ENCODE data around the gene TFPI. TPM values are rescaled to one million over a fixed set of nuclear protein-coding genes. Genes with fewer than 3 reads are reported as not detected.

TFPI gene
- total and polyA plus RNA-seq, 12 donors = 12.6 to 51.0 (median 21.0) TPM

GRCh38 chr2:187590175-187590574 is 35.9 kb upstream of the TFPI start:
- H3K4me1 ChIP-seq = no peaks in the 10 kb centered on the region
- no peaks in the 10 kb centered on the region for H3K27me3 ChIP-seq
- intact Hi-C loops (cut with DNase I) = loop anchor here in 1 of 10 donors (10.0 kb wide), 1 partner anchor 915 kb away; no protein-coding TSS in a partner anchor
- ATAC-seq (no peak), DNase-seq (no peak)
- TF ChIP-seq CTCF (IDR thresholded peaks at IDR 0.05) = no peak
- H3K36me3 ChIP-seq = no peaks in the 10 kb centered on the region
- H3K9me3 ChIP-seq = no peaks in the 10 kb centered on the region
- H3K4me3 ChIP-seq = no peak overlapping the region
- WGBS, 2 donors = 97 to 100% methylated on average over 1 of the region's 1 CpG
- no peak overlapping the region for H3K27ac ChIP-seq

DNA sequence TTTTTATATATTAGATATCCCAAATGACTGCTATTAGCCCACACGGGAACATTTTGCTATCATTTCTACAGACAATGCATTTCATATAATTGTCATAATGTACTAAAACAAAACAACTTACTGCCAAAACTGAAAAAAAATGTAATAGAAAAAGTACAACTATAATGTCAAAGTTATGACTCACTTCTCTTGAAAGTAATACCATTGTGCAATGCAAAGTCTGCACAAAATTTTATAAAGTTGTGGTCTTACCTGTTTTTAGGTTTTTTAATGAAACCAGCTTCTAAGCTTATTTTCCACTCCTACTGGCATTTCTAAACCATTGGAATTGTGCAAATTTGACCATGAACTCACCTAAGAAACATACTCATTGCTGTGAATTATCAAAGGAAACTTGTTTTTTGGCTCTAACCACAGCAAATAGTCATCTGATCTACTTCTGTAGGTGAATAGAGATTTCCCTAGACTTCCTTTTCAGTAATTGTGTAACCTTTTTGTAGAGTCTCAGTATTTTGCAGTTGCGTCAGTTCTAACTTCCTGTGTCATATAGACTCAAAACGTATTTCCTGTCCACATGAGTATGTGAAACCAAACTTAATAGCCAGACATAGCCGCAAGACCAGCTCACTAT is 31.9 kb upstream of the TFPI start:
- H3K36me3 ChIP-seq = no peaks in the 10 kb centered on the region
- intact Hi-C loops (cut with DNase I) = loop anchor here in 6 of 10 donors (5.0 to 10.0 kb wide), 5 partner anchors 259 to 929 kb away; no protein-coding TSS in a partner anchor
- no peaks in the 10 kb centered on the region for H3K27me3 ChIP-seq
- ATAC-seq (no peak), DNase-seq (no peak)
- H3K9me3 ChIP-seq = no peaks in the 10 kb centered on the region
- H3K4me3 ChIP-seq = no peak overlapping the region
- 71 to 79% methylated on average over 4 of the region's 4 CpGs for WGBS, 2 donors
- peaks cover 0 to 7% (median 1%) of the 10 kb centered on the region in 9 donors for H3K4me1 ChIP-seq
- H3K27ac ChIP-seq = no peak overlapping the region
- TF ChIP-seq CTCF (IDR thresholded peaks at IDR 0.05) = no peak

DNA sequence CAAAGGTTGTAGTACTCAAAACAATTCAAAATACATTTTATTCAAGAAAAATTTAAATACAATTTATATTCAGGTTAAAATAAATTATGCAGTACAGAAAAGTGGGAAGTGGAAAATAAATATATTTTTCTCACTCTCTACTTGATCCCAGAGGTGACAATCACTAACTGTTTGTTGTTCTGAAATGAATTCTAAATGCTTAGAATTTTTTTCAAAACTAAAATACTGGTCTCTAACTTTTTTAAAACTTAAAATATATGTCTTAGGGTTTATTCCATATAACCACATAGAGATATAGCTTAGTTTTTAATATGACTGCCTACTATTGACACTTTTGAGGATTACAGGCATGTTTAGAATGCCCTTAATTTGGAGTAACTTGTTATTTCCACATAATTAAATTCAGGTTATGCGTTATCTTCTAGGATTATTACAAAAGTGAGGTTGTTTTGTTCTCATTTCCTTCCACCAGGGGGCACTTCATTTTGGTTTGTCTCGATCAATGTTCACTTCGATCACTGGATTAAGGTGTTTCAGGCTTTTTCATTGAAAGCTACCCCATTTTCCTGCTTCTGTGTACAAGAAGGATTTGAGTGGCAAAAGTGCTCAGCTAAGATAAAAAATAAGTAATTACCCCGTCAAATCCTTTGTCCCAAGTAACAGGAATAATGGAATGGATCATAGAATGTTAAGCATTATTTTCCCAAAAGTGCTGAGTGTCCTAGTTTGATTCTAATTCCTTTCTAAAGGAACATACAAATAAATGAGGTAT is 27.1 kb upstream of the TFPI start:
- peak; percentile 48 to 82 (median 71) for TF ChIP-seq CTCF (IDR thresholded peaks at IDR 0.05)
- 6 to 8% methylated on average over 4 of the region's 4 CpGs for WGBS, 2 donors
- Histone ChIP-seq H3K36me3 (no peaks in the 10 kb centered on the region), H3K27me3 (no peaks in the 10 kb centered on the region), H3K4me1 (peaks cover 0 to 22% (median 5%) of the 10 kb centered on the region in 9 donors), H3K9me3 (no peaks in the 10 kb centered on the region), H3K4me3 (peak overlapping the region in 7 of 10 donors; percentile 5 to 46 (median 38)), H3K27ac (peak overlapping the region in 1 of 10 donors; percentile 1)
- ATAC-seq (no peak), DNase-seq (peak in 1 of 2 donors; percentile 33)
- intact Hi-C loops (cut with DNase I) = loop anchor here (2.0 to 10.0 kb wide), 10 partner anchors 79 to 1831 kb away; no protein-coding TSS in a partner anchor

DNA sequence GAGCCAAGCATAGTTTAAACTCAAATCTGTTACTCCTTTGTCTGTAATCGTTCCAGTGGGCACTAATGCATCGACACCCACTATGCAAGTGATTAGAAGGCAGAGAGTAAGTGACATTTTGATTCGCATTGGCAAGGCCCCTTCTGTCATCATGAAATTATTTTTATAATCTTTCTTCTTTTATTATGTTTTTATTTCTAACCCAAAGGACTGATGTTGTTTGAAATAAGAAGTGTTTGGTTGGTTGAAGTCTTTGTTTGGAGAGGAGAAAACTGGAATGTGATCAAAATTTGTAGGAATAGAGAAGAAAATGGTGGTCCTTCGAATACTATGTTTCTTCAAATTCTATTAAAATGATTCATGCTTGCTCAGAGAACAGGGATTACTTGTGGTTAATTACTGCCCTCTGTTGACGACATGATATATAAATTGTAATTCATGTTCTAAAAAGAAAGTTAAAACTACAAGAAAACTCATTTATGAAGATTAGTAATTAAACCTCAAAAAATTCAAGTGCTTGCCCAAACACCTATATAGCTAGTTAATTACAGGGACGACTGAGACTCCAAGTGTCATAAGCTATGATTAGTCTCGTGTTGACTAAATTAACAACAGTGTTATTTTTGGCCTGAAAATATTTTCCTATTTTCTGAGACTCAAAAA is 26.4 kb upstream of the TFPI start:
- Histone ChIP-seq H3K4me3 (peak overlapping the region in 7 of 10 donors; percentile 5 to 46 (median 38)), H3K9me3 (no peaks in the 10 kb centered on the region), H3K4me1 (peaks cover 0 to 29% (median 9%) of the 10 kb centered on the region in 9 donors), H3K27ac (no peak overlapping the region), H3K27me3 (no peaks in the 10 kb centered on the region), H3K36me3 (no peaks in the 10 kb centered on the region)
- ATAC-seq = peak in 5 of 8 donors; percentile 49 to 64 (median 54)
- DNase-seq = no peak
- TF ChIP-seq CTCF (IDR thresholded peaks at IDR 0.05) = peak in 8 of 9 donors; percentile 31 to 67 (median 52)
- WGBS, 2 donors = 26 to 29% methylated on average over 7 of the region's 7 CpGs
- intact Hi-C loops (cut with DNase I) = loop anchor here (2.0 to 10.0 kb wide), 10 partner anchors 78 to 1832 kb away; no protein-coding TSS in a partner anchor
